ENCODE results near the gene PTHLH.
A peak's percentile ranks its signal among the peaks of the same experiment; 100 is the strongest.

PTHLH gene

DNA sequence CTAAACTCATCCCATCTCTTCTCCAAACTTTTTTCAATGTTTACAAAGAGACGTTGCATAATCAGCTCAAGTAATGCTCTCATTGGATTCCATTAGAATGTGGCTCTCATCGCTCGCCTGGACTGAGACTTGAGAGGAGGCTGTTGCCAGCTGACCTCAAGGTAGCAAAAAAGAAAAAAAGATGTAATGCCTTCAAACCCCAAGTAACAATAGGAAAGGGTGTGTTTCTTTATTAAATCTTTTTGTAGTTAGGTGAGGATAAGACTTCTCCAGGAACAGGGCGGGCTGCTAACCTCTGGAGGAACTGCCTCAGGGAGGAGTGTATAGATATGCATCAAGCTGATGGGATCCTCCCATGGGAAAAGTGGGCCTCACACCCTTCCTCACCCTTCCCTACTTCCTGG, 956 bp upstream of the PTHLH start:
- no peak for DNase-seq

DNA sequence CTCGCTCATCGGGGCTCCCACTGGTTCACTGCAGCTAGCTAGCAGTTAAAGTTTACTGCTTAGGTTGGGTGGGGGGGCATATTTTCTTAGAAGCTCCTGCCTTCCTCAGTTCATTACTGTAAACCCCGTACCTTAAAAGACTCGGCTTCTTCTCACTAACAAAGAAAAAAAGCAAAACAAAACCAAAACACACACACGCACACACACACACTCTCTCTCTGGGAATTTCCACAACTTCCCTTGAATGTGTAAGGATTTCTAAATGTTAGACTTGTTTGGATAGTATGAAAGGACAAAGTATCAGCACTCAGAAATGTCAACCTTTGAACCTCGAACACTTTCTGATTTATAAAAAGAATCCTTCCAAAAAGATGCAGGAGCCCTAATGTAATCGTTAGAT, 927 bp downstream of the PTHLH start:
- DNase-seq = no peak

- DNase-seq = no peak
Measured at GRCh38 chr12:27971121-27971489, 1.4 kb downstream of the PTHLH start.

GRCh38 chr12:27970401-27971120, 2.0 kb downstream of the PTHLH start:
- no peak for DNase-seq

DNA sequence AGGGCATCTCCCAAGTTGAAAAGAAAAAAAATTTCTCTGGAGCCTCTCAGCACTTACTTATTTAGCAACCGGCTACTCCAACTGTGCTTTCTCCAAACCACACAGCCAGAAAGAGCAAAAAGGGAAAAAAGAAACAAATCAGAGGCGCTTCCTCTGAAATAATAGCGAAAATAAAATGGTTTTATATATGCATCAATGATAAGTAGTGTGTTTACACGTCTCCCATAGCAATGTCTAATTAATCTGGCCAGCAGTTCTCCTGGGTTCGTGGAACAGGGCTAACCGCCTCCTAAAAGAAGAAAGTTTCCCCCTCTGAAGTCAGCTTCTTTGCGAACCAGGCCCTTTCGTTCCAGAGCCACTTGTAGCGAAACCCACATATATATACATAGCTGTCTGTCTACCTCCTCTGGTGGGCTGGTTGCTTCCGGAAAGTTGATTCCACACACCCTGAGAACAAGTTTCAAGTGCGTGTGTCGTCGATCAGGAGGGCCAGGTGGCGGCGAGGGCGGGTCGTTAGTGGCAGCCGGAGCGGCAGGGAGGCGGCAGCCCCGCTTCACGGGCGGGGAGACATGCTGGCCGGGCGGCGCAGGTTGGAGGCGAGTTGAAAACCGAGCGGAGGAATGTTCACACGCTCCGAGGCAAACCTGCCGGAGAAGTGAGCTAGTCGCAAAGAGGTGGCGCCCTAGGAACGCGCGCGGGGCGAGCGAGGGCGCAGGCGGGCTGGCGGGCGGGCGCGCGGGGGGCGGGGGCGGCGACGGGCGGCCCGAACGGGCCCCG, 2.7 kb downstream of the PTHLH start:
- DNase-seq = peak; percentile 27

GRCh38 chr12:27968972-27969623, 3.4 kb downstream of the PTHLH start:
- no peak for DNase-seq

- no peak for DNase-seq
Measured at GRCh38 chr12:27967551-27968054, 4.9 kb downstream of the PTHLH start.

GRCh38 chr12:27966870-27967269, 5.7 kb downstream of the PTHLH start:
- DNase-seq = no peak

DNA sequence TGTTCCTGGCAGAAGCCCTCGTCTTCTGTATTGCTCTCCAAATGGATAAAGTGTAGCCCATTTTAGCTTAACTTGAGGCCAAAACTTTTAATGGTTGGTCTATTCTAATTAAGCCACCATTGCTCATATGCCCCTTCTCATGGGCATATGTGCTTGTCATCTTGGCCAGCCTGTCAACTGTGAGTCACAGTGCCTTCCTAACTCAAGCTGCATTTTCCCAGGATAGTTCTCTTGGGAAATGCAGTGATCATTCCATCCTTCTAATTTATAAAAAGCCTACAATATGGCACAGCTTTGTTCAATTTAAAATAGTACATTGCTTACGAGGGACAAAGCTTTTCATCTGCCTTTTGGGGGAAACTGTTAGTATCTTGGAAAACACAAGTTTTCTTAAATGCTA, 6.6 kb downstream of the PTHLH start:
- DNase-seq = no peak

GRCh38 chr12:27965411-27965810, 7.1 kb downstream of the PTHLH start:
- DNase-seq = no peak

- DNase-seq = no peak
Measured at GRCh38 chr12:27964123-27964522, 8.4 kb downstream of the PTHLH start.

DNA sequence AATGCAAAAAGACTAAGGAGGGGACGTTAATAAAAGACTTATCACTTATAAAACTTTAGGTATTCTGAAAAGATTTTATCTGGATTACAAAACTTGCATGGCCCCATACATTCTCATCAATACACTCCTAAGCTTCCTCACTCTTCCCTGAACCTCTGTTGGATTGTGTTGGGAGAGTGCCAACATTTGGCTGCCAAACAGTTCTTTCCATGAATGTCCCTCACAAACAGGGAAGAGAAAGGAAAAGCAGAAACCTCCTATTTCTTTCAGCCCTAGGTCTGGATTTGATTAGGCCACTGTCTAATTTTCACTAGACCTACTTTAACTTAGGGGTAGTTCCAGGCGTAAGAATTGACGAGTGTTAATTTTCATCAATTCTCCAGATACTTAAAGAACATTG, 11.7 kb downstream of the PTHLH start:
- DNase-seq = no peak

DNA sequence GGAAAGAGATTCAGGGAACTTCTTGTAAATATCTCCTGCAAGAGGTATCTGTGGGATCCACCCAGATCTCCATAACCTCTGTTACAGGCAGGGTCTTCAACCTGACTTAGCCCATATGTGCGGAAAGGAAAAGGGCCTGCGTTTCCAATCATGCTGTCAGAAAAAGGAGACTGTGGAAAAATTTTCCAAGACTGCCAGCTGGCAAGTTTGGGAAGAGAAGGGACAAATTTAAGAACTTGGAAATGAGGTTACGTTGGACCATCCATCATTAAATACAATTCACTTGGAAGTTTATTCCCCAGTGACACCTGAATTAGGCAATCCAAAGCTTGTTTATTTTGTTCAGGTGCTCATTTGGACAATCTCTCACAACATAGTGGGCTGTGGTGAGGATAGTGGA, 13.9 kb downstream of the PTHLH start:
- DNase-seq = no peak

DNA sequence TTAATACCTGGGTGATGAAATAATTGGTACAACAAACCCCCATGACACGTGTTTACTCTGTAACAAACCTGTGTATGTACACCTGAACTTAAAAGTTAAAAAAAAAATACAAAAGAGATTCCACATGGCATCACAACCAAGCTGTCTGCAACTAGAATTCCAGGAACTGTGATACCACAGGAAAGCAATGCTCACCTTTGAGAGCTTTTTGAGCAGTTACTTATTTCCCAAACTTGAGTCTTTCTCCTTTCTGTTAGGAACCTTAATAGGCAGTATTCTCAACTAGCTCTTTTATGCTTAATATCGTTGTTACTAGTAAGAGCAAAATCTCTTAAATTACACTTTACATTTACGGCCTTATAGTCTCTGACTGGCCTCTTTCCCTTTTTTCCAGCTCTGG, 15.2 kb downstream of the PTHLH start:
- DNase-seq = no peak

- no peak for DNase-seq
Measured at GRCh38 chr12:27953817-27954216, 18.7 kb downstream of the PTHLH start.

DNA sequence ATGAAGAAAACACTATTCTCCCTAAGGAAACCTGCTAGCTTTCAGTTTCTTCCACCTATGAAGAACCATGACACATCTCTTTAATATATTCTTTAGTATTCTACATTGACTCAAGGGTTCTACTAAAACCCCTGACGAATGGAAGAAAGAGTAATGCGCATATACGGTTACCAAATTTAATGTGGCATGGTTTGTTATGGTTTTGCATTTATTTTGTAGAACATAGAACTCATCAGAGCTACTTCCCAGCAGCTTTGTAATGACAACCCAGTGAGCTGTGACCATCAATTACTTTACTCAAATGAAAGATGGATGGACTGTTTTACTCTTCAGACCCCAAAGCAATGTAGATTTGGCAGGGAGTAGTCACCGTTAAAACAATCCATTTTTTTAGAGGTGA, 19.2 kb downstream of the PTHLH start:
- DNase-seq = no peak

DNA sequence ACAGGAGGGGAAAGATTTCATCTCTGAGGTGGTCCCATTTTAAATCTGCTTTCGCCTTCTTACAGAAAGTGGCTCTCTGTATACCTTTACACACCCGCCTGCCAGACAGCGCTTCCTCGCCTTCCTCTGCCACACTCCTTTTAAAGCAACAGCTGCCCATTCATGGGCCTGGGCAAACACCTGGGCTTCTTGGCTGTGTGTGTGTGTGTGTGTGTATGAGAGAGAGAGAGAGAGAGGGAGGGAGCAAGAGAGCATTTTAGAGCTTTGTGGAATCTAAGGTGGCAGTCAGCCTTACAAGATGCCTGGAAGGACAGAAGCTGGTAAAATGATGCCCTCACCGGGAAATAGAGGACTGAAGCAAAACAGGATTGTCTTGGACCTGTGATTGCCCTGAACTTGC, 20.0 kb downstream of the PTHLH start:
- no peak for DNase-seq

DNA sequence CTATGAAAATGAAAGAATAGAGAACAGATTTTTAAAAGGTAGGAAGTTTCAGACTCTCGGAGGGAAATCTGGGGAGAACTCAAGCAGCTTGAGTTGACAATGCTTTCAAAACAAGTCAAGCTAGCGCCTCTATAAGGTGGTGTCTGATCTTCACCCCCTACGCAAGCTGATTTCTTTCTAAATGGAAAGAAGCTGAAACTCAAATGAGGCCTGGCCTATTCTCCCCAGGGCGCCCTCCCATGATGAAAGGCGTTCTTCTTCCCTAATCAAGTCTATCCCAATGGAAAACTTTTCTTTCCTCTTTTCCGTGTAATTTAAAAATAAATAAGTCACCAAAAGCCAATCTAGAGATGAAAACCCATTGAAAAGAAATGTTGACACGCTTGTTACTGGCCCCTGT, 20.6 kb downstream of the PTHLH start:
- no peak for DNase-seq

GRCh38 chr12:27946421-27946820, 26.1 kb downstream of the PTHLH start:
- DNase-seq = no peak

GRCh38 chr12:27940756-27941402, 31.7 kb downstream of the PTHLH start:
- peak; percentile 65 for DNase-seq

DNA sequence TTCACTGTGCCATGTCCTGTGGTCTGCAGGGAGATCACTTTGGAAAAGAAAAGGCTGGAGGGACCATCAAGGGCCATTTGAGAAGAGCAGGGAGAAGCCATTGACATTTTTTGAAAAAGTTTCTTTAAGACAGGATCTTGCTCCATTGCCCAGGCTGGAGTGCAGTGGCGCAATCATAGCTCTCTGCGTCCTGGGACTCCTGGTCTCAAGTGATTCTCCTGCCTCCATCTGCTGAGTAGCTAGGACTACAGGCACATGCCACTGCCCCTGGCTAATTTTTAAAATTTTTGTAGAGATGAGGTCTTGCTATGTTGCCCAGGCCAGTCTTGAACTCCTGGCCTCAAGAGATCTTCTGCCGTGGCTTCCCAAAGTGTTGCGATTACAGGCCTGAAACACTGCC, 32.3 kb downstream of the PTHLH start:
- no peak for DNase-seq

GRCh38 chr12:27937768-27938167, 34.8 kb downstream of the PTHLH start:
- no peak for DNase-seq

DNA sequence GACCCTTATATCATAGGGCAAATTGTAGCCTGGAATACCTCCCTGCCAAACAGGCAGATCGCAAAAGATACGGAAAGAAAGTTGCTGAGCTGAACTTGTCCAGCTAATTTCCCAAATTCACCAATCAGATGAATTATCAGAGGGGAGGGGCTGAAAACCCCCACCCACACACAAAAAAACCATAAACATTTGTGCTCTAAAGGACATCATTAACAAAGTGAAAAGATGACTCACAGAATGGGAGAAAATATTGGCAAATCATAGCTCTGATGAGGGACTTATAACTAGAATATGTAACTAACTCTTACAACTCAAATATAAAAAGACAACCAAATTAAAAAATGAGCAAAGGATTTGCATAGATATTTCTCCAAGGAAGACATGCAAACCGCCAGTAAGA, 36.3 kb downstream of the PTHLH start:
- DNase-seq = no peak
